NCI-H128 (cell line): ENCODE data around the gene MBD5.
"Not testable (repeated sequence)": the region's sequence is repeated elsewhere in the genome, so short reads cannot be mapped to it uniquely, and the experiment has no call there.

ENCODE experiments used
- DNase-seq: peaks from one replicate; lab custom pipeline; 2025; ENCODE audit not compliant: unreplicated experiment; lab: John Stamatoyannopoulos, UW

MBD5 gene

DNA sequence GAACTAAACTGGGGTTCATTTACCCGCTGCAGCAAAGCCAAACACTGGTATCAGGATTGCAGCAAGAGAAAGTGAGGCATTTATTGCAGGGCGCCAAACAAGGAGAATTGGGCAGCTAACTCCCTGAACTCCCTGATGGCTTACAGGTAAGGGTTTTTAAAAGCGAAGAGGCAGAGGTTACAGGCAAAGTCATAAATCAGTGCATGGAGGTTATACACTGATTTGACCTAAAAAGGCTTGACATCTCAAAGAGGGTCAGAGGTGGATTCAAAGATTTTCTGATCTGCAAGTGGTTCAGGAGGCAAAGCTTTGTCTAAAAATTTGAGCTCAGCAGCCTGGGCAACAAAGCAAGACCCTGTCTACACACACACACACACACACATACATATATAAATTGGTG lies 520.9 kb downstream of the MBD5 start:
- no peak for DNase-seq

DNA sequence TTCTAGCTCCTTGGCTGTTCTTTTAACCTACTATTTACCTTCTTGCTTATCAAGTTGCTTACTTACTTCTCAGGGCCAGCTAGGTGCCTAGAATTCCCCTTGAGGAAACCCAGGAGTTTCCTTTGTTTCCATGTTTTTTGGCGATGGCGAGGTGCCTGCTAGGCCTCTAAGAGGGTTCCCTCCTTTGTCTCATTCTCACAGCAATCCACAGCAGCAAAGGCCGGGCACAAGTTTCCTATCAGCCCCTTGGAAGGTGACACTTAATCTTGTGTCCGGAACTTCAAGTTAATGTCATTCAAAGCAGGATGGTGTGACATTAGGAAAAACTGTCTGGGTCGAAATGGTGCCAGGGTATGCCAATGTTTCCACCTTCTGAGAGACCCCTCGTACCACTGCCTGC lies 521.7 kb downstream of the MBD5 start:
- no peak for DNase-seq

DNA sequence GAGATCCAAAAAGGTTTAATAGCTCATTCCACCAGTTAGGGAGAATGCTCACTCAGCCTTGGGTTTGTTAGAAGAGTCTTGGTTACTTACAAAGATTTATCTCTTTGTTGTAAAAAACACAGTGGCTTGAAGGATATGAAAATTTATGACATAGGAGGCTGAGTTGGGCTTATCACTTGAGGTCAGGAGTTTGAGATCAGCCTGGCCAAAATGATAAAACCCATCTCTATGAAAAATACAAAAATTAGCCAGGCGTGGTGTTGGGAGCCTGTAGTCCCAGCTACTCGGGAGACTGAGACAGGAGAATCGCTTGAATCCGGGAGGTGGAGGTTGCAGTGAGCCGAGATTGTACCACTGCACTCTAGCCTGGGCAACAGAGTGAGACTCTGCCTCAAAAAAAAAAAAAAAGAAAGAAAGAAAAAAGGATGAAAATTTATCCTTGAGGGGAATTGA lies 522.2 kb downstream of the MBD5 start:
- DNase-seq = not testable (repeated sequence)

DNA sequence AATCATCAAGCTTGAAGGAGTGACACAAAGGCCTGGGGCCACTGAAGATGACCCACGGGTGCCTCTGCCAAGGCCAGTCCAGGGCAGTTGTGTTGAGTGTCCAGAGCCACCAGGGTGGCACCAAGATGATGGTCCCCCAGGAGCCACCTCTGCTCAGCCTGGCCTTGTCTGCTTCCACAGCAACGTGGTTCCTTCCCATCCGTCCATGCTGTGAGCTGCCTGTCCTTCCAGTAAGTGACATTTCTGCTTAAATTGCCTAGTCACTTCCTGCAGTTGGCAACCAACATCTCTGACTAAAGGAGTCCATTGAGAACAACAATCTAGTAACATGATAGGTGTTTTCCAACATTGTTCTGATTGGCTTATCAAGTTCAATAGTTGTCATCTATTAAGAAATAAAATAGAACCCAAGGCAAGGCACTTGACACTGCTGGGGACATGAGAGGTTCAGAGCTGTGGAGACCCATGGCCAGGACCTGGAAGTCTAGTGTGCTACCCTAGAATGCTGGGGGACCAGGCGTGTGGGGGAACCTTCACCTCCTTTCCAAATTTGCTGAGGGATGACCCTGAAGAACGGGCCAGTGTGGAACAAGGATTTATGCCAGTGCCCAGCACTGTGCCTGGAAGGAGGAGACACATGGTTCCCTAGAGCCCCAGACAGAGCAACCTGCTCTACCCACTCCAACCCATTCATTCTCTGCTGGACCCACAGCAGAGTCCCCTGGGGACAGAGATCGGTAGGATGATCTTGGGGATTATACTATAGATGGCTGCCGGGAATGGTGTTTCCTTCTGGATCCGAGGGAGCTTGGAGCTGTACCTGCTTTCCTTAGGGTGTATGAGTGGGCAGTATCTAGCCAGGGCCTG lies 524.7 kb downstream of the MBD5 start:
- DNase-seq = no peak

DNA sequence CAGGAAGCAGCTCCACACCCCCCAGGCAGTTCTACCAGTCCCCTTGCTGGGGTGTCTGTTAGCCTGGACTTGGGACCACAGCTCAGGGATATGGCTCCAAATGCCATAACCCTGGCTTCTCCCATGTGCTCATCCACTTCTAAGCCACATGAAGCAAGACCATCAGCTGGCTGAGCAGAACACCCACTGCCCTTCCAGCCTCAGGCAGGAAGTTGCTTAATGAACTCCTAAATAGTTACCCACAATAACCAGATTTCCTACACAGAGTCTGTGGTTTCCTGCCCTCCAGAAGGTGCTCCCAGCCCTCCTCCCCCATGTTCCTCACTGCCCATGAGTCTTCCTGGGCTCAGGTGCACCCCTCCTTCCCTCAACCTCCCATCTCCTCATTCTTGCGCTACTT lies 525.4 kb downstream of the MBD5 start:
- no peak for DNase-seq

DNA sequence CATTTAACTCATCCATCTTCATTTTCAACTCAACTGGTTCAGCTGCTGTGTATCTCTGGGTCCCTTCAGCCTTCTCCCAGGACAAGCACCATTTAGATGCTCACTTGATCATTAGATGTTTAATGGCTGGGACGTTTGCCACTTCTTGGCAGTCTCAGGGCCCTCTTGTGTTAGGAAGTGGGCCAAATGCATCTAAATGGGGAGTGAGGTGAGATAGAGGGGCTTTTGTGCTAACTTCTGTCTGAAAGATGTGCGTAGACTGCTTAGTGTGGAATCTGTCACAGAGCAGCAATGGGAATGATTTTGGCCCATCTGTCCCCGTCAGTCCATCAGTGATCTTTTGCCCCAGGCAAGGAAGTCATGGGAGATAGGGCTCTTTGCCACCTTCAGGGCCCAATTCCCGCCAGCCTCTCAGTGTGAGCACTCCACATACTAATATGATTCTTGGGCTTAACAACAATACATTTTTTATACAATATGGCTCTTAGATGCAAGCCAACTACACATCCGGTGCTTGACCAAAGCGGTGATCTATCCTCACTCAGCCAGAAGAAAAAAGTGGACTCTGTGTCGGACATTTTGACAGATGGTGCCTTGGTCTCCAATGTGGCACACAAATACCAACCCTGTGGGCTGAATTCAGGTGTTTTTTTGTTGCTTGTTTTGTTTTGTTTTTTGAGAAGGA lies 528.0 kb downstream of the MBD5 start:
- DNase-seq = no peak

DNA sequence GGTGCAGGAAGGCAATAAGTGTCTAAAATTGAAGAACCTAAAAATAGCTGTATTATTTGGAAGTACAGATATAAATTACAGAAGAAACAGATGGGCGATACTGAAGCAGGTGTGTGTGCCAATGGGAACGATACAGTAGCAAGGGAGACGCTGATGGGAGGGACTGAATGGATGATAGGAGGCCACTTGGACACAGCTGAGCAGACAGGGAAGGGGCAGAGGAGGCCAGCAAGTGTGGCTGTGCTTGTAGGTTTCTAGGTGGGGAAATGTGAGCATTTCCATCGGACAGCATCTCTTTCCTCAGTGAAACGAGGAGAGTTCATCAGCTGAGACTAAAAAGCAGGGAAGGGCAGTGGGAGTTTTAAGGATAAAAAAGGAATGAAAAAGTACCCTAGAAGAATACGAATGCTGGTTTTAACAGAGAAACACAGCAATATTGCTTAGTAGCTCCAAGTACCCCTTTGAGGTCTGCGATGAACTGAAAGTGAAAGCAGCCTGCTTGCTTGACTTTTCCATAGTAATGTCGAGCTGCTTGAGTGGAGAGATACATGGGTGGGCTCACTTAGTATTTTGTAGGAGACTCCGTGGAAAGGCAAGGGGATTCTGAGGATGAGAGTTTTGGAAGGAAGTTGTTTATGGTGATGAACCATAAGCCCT lies 531.9 kb downstream of the MBD5 start:
- no peak for DNase-seq

DNA sequence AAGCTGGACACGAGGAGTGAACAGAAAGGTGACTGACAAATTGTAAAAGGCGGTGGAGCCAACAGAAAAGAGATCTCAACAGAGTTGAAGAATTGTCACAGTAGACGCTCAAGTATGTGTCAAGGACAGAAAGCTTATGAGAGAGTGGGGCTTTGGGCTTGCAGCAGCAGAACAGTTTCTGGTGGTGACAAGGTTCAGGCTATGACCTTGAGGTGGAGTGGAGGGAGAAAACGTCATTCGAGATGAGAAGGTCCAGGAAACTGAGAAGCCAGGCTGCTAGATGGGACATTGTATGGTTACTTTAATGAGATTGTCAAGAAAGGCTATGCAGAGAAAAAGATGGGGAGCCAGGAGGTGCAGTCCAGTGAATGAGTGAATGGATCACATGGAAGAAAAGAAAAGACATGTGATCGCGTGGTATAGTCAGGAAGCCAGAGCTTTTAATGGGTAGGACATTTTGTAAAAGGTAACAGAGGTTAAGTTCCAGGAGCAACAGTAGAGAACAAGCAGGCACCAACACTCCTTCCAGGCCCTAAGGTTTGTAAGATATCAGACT lies 532.5 kb downstream of the MBD5 start:
- DNase-seq = no peak

DNA sequence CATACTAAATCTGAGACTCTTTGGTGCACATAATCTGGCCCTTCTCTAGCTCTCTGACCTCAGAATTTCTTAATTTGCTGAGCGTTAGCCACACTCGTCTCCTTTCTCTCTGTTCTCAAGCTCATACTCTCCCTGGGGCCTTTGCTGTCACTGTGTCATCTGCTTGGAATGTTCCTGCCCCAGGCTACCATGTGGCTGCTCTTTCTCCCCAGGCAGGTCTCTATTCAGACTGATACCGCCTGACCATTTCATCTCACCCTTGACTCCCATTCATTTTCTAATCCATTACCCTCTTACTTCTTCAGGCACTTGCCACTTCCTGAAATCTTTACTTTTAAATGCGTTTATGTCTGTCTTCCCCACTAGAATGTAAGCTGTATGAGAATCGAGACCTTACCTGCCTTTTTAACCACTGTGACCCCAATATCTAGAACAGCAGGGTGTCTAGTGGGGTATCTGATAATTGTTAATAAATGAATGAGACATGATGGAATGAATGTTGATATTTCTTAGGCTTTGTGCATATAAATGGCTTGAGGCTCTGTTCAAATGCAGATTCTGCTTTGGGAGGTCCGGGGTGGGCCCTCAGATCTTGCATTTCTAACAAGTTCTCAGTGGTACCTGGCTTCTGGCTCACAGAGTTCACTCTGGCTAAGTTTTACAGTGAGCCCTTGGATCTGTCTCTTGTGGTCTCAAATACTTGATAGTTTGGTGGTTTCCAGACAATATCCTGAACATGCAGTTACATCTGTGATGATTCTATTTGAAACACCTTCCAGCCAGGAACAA lies 533.8 kb downstream of the MBD5 start:
- DNase-seq = no peak

DNA sequence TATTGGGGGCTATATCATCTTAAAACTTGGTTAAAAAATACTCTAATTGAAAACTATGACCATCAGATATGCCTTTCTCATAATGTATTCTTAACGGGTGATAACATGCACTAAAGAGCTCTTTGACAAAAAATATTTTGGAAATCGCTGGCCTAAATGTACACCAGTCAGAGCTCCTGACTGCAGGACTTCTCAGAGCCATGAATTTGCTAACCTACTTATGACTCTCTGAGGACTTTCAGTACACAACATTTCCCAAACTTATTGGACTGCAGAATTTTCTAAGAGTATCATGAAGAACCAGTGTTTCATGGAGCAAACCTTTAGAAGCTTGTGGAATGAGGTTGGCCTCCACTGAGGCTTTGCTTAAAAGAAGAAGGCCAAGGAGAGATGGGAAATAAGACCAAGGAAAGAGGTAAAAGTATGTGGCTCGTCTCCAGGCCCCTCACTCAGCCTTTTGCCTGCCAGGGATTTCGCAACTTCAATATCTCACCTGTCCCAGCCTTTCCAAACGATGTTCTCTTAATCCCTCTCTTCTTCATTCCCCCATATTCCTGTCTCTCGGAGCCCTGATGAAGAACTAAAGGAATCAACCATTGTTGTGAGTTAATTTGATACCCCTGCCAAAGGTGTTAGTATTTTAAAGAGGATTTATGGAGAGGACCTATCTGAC lies 534.9 kb downstream of the MBD5 start:
- DNase-seq = no peak

DNA sequence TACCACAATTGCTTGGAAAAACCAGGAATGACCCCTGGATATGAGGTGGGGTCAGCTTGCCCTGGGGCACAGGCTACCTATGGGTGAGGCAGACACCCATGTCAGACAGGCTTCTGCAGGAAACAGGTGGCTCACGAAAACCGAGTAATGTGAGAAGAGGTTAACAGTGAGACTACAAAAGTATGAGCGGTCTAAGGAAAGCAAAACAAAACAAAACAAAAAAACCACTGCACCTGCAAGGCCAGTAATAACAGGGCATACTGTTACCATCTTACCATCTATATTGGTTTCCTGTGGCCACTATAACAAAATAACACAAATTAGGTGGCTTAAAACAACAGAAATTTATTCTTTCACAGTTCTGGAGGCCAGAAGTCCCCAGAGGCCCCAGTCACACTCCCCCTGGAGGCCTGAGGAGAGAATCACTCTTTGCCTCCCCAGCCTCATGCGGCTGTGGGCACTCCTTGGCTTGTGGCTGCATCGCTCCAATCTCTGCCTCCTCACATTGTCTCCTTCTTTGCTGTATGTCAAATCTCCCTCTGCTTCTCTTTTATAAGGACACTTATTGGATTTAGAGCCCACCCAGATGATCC lies 537.0 kb downstream of the MBD5 start:
- DNase-seq = no peak

DNA sequence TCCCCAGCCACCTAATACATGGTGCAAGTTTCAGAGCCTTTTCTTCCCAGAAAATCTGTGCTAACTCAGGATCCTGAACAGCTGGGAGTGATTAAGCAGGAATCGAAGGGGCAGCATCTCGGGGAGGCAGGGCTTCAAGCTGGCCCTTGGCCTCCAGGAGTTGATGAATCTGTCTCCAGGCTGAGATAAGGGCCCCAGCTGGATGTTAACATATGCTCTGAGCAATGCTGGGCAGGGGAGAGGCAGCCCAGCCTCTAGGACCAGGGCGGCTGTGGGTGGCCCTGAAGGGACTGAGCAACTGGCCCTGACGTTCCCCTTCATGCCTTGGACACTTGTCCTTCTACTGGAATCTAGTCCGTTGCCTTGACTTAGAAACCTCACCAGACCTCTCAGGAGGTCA lies 539.6 kb downstream of the MBD5 start:
- DNase-seq = no peak

DNA sequence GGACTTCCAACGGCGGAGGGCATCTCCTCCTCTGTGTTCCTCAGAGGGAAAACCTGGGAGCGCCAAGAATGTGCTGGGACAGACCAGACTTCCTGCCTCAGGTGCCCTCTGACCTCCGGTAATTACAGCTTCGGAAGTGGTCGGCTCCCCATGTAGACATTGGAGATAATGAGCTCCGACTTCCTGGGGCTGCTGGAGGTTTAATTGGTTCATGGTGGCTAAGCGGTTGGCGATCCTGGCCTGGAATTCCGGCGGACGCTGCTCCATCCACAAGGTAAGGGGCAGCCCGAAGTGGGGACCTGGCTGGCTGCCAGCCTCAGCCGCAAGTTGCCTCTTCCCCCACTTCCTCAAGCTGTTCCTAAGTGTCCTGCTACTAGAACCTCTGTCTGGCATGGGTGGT lies 540.5 kb downstream of the MBD5 start:
- DNase-seq = no peak

DNA sequence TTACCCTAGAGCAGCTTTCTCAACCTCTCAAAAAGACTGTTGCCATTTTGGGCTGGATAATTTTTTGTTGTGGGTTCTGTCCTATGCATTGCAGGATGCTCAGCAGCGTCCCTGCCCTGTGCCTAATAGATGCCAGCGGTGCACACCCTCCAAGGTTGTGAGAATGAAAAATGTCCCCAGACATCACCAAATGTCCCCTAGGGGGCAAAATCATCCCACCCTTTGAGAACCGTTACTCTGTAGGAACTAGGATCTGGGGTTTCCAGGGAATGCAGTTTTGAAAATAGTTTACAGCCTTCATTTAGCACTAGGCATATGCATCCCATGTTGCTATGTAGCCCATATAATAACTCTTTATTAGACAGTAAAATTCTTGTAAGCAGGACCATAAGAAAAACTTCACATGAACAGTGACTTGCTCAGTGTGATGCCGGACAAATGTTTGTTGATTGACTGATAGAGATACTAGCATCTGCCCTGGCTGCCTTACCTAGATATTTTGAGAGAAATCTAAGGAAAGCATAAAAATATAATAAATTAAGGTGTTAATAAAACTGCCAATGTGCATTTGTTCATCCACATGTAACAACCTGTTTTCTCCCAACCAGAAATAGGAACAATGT lies 544.5 kb downstream of the MBD5 start:
- no peak for DNase-seq
